ENCODE data around the gene ZNF771. TPM values are rescaled to one million over a fixed set of nuclear protein-coding genes. Genes with fewer than 3 reads are reported as not detected.

ZNF771 gene
- total RNA-seq, 1 donor = 9.5 TPM

- DNase-seq (ENCODE audit: low read depth) = no peak
- H3K4me3 ChIP-seq (ENCODE audit: low read depth, low read length) = no peak overlapping the region
- TF ChIP-seq CTCF (IDR thresholded peaks at IDR 0.05; ENCODE audit: insufficient read depth, low read depth, low read length) = no peak
These were observed 42.2 kb upstream of the ZNF771 start for GRCh38 chr16:30365200-30365599.

- no peak for DNase-seq (ENCODE audit: low read depth)
- H3K4me3 ChIP-seq (ENCODE audit: low read depth, low read length) = no peak overlapping the region
- TF ChIP-seq CTCF (IDR thresholded peaks at IDR 0.05; ENCODE audit: insufficient read depth, low read depth, low read length) = no peak
These were observed 40.9 kb upstream of the ZNF771 start for GRCh38 chr16:30366511-30366910.

GRCh38 chr16:30367349-30368009 lies 39.9 kb upstream of the ZNF771 start:
- no peak for TF ChIP-seq CTCF (IDR thresholded peaks at IDR 0.05; ENCODE audit: insufficient read depth, low read depth, low read length)
- no peak for DNase-seq (ENCODE audit: low read depth)

GRCh38 chr16:30368122-30368791 lies 39.1 kb upstream of the ZNF771 start:
- TF ChIP-seq CTCF (IDR thresholded peaks at IDR 0.05; ENCODE audit: insufficient read depth, low read depth, low read length) = no peak
- peak overlapping the region; percentile 79 for H3K4me3 ChIP-seq (ENCODE audit: low read depth, low read length)
- DNase-seq (ENCODE audit: low read depth) = peak; percentile 49

More at GRCh38 chr16:30367349-30368009, 39.9 kb upstream of the ZNF771 start:
- H3K4me3 ChIP-seq (ENCODE audit: low read depth, low read length) = peak overlapping the region; percentile 79

- TF ChIP-seq CTCF (IDR thresholded peaks at IDR 0.05; ENCODE audit: insufficient read depth, low read depth, low read length) = no peak
- H3K4me3 ChIP-seq (ENCODE audit: low read depth, low read length) = peak overlapping the region; percentile 79
- DNase-seq (ENCODE audit: low read depth) = no peak
These were observed 38.7 kb upstream of the ZNF771 start for GRCh38 chr16:30368792-30369090.

- no peak for TF ChIP-seq CTCF (IDR thresholded peaks at IDR 0.05; ENCODE audit: insufficient read depth, low read depth, low read length)
- H3K4me3 ChIP-seq (ENCODE audit: low read depth, low read length) = peak overlapping the region; percentile 79
- no peak for DNase-seq (ENCODE audit: low read depth)
These were observed 38.1 kb upstream of the ZNF771 start for GRCh38 chr16:30369091-30369937.
